Neural cell (in vitro differentiated cells): ENCODE results near the gene SGK2. TPM values are rescaled to one million over a fixed set of nuclear protein-coding genes. Genes with fewer than 3 reads are reported as not detected.

ENCODE experiments used
- H2AFZ ChIP-seq: fragments of 200-600, 300-800 bp; sonication (generic), shearing (Covaris generic); 2 replicates; pipeline ENCODE4 v1.6.0; 2014; ENCODE audit warnings: low read depth, mild to moderate bottlenecking, antibody characterized with exemption, low read length, moderate library complexity
- H3F3A ChIP-seq: fragments of 200-600 bp; shearing (Covaris generic); 2 replicates; pipeline ENCODE4 v1.6.1; 2016; ENCODE audit warnings: mild to moderate bottlenecking, moderate library complexity, mixed read lengths, antibody characterized with exemption, low read length; ENCODE audit not compliant: insufficient read depth, poor library complexity, severe bottlenecking
- H3K27ac ChIP-seq: fragments of 200-600, 300-800 bp; sonication (generic), shearing (Covaris generic); 2 replicates; pipeline ENCODE4 v1.5.1; 2014; ENCODE audit warnings: mild to moderate bottlenecking, low read length, moderate library complexity
- H3K27me3 ChIP-seq: fragments of 300-800, 200-600 bp; sonication (generic), shearing (Covaris generic); 2 replicates; pipeline ENCODE4 v1.6.0; 2014; ENCODE audit warnings: mild to moderate bottlenecking, low read depth, low read length, moderate library complexity; ENCODE audit not compliant: insufficient read depth
- H3K36me3 ChIP-seq: fragments of 300-800, 200-600 bp; sonication (generic), shearing (Covaris generic); 2 replicates; pipeline ENCODE4 v1.5.1; 2014; ENCODE audit warnings: mild to moderate bottlenecking, antibody characterized with exemption, low read length, moderate library complexity; ENCODE audit not compliant: insufficient read depth
- H3K4me2 ChIP-seq: fragments of 300-800, 200-600 bp; sonication (generic), shearing (Covaris generic); 2 replicates; pipeline ENCODE4 v1.6.0; 2014; ENCODE audit warnings: mild to moderate bottlenecking, low read length
- H3K4me3 ChIP-seq: fragments of 300-800, 200-600 bp; sonication (generic), shearing (Covaris generic); 2 replicates; pipeline ENCODE4 v1.5.1; 2014; ENCODE audit warnings: mild to moderate bottlenecking, low read length, moderate library complexity
- H3K79me2 ChIP-seq: fragments of 200-600 bp; shearing (Covaris generic); replicated peaks from 2 replicates; pipeline ENCODE4 v1.6.0; 2014; ENCODE audit warnings: mild to moderate bottlenecking, low read length, moderate library complexity; ENCODE audit not compliant: insufficient read depth
- H3K9ac ChIP-seq: fragments of 300-800, 200-600 bp; sonication (generic), shearing (Covaris generic); 2 replicates; pipeline ENCODE4 v1.6.1; 2016; ENCODE audit warnings: mild to moderate bottlenecking, low read length, mixed read lengths
- H3K9me2 ChIP-seq: fragments of 200-600 bp; shearing (Covaris generic); 2 replicates; pipeline ENCODE4 v1.6.1; 2016; ENCODE audit warnings: mild to moderate bottlenecking, low read length, mixed read lengths; ENCODE audit not compliant: insufficient read depth
- H3K9me3 ChIP-seq: fragments of 200-600, 300-800 bp; sonication (generic), shearing (Covaris generic); 2 replicates; pipeline ENCODE4 v1.6.1; 2016; ENCODE audit warnings: mild to moderate bottlenecking, mixed run types, low read length, moderate library complexity, mixed read lengths
- H4K20me1 ChIP-seq: fragments of 200-600 bp; shearing (Covaris generic); 2 replicates; pipeline ENCODE4 v1.6.1; 2016; ENCODE audit warnings: mild to moderate bottlenecking, mixed run types; ENCODE audit not compliant: insufficient read depth
- EP300 ChIP-seq: fragments of 450-650 bp; conservative IDR thresholded peaks from 2 replicates; pipeline ENCODE4 v1.6.1; 2014; ENCODE audit warnings: antibody characterized with exemption, mild to moderate bottlenecking, moderate library complexity; ENCODE audit not compliant: poor library complexity, severe bottlenecking
- EZH2 ChIP-seq: fragments of 200-600, 300-800 bp; shearing (Covaris generic), sonication (generic); IDR thresholded peaks from 2 replicates; pipeline ENCODE4 v1.6.1; 2014; ENCODE audit warnings: antibody characterized with exemption, low read length, borderline replicate concordance, mild to moderate bottlenecking; ENCODE audit not compliant: insufficient read depth, poor library complexity, severe bottlenecking
- MXI1 ChIP-seq: fragments of 450-650 bp; conservative IDR thresholded peaks from 2 replicates; pipeline ENCODE4 v1.6.1; 2014; ENCODE audit warnings: antibody characterized with exemption, mild to moderate bottlenecking; ENCODE audit not compliant: poor library complexity, severe bottlenecking
- POLR2AphosphoS5 ChIP-seq: IDR thresholded peaks from 2 replicates; pipeline ENCODE4 v1.6.1; 2012
- RAD21 ChIP-seq: fragments of 450-650 bp; conservative IDR thresholded peaks from 2 replicates; pipeline ENCODE4 v1.6.1; 2014; ENCODE audit warnings: antibody characterized with exemption, mild to moderate bottlenecking, moderate library complexity
- SMC3 ChIP-seq: fragments of 450-650 bp; conservative IDR thresholded peaks from 2 replicates; pipeline ENCODE4 v1.6.1; 2014; ENCODE audit warnings: antibody characterized with exemption, mild to moderate bottlenecking, moderate library complexity; ENCODE audit not compliant: poor library complexity
- TAF1 ChIP-seq: IDR thresholded peaks from 2 replicates; pipeline ENCODE4 v1.6.1; 2012; ENCODE audit warnings: low read depth
- polyA plus RNA-seq: library from polyadenylated mRNA; depleted of rRNA; stranded (reverse); fragments of >200 nt; gene quantifications from 2 replicates; pipeline ENCODE4 v1.2.3, GENCODE V29; 2014
- TF ChIP-seq, protein P1 (sequence below): IDR thresholded peaks from 2 replicates; pipeline ENCODE4 v1.6.1; 2012; ENCODE audit warnings: borderline replicate concordance
- TF ChIP-seq, protein P2 (sequence below): fragments of 450-650 bp; IDR thresholded peaks from 2 replicates; pipeline ENCODE4 v1.5.1; 2014; ENCODE audit warnings: antibody characterized with exemption, mild to moderate bottlenecking, moderate library complexity; ENCODE audit not compliant: poor library complexity, severe bottlenecking

SGK2 gene
- polyA plus RNA-seq, 1 donor from 2014 or later = 0.81 TPM

DNA sequence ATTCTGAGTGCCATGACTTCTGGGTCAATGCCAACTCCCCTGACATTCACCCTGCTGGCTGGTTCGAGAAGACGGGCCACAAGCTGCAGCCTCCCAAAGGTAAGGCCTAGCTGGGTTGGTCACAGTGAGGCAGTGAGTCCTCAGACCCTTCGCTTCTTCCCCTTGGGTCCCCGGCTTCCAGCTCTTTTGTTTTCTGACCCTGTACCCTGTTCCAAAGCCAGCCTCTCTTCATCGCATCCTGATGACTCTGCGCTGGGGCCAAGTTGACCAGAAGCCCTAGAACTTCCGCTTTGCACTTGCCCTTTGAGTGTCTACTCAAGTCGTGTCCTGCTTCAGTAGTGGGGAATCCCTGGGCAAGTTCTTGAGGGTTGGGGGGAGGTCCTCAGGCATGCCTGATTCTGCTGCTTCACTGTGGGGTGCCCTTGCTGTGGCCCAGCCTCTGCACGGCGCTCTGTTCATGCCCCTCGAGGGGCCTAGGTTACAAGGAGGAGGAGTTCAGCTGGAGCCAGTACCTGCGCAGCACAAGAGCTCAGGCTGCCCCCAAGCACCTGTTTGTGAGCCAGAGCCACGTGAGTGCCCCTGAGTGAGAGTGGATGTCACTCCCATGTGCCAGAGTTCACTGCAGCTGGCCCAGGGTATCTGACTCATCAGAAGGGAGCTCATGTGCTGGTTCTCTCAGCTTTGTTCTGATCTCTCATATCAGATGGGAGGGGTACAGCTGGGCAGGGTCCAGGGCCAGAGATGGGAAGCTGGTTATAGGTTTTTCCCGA, 28.3 kb upstream of the SGK2 start:
- H3K27me3 ChIP-seq = no peaks in the 10 kb centered on the region
- no peaks in the 10 kb centered on the region for H3F3A ChIP-seq
- no peaks in the 10 kb centered on the region for H3K79me2 ChIP-seq
- no peak overlapping the region for H3K4me3 ChIP-seq
- H3K9me2 ChIP-seq = no peaks in the 10 kb centered on the region
- no peaks in the 10 kb centered on the region for H3K9me3 ChIP-seq
- TF ChIP-seq RAD21 (no peak), TAF1 (no peak), SMC3 (no peak), EP300 (no peak), EZH2 (no peak), MXI1 (no peak)
- TF ChIP-seq, protein P1, sequence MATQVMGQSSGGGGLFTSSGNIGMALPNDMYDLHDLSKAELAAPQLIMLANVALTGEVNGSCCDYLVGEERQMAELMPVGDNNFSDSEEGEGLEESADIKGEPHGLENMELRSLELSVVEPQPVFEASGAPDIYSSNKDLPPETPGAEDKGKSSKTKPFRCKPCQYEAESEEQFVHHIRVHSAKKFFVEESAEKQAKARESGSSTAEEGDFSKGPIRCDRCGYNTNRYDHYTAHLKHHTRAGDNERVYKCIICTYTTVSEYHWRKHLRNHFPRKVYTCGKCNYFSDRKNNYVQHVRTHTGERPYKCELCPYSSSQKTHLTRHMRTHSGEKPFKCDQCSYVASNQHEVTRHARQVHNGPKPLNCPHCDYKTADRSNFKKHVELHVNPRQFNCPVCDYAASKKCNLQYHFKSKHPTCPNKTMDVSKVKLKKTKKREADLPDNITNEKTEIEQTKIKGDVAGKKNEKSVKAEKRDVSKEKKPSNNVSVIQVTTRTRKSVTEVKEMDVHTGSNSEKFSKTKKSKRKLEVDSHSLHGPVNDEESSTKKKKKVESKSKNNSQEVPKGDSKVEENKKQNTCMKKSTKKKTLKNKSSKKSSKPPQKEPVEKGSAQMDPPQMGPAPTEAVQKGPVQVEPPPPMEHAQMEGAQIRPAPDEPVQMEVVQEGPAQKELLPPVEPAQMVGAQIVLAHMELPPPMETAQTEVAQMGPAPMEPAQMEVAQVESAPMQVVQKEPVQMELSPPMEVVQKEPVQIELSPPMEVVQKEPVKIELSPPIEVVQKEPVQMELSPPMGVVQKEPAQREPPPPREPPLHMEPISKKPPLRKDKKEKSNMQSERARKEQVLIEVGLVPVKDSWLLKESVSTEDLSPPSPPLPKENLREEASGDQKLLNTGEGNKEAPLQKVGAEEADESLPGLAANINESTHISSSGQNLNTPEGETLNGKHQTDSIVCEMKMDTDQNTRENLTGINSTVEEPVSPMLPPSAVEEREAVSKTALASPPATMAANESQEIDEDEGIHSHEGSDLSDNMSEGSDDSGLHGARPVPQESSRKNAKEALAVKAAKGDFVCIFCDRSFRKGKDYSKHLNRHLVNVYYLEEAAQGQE = no peak
- TF ChIP-seq, protein P2, sequence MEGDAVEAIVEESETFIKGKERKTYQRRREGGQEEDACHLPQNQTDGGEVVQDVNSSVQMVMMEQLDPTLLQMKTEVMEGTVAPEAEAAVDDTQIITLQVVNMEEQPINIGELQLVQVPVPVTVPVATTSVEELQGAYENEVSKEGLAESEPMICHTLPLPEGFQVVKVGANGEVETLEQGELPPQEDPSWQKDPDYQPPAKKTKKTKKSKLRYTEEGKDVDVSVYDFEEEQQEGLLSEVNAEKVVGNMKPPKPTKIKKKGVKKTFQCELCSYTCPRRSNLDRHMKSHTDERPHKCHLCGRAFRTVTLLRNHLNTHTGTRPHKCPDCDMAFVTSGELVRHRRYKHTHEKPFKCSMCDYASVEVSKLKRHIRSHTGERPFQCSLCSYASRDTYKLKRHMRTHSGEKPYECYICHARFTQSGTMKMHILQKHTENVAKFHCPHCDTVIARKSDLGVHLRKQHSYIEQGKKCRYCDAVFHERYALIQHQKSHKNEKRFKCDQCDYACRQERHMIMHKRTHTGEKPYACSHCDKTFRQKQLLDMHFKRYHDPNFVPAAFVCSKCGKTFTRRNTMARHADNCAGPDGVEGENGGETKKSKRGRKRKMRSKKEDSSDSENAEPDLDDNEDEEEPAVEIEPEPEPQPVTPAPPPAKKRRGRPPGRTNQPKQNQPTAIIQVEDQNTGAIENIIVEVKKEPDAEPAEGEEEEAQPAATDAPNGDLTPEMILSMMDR = no peak
- H3K4me2 ChIP-seq = no peak overlapping the region
- no peak overlapping the region for H3K9ac ChIP-seq
- H2AFZ ChIP-seq = no peak overlapping the region
- H4K20me1 ChIP-seq = no peaks in the 10 kb centered on the region
- H3K27ac ChIP-seq = no peak overlapping the region
- no peaks in the 10 kb centered on the region for H3K36me3 ChIP-seq

GRCh38 chr20:43531091-43531443, 27.8 kb upstream of the SGK2 start:
- H3K9me2 ChIP-seq = no peaks in the 10 kb centered on the region
- no peak overlapping the region for H3K9ac ChIP-seq
- H3K4me3 ChIP-seq = no peak overlapping the region
- no peaks in the 10 kb centered on the region for H3K27me3 ChIP-seq
- H3K27ac ChIP-seq = no peak overlapping the region
- no peaks in the 10 kb centered on the region for H3K79me2 ChIP-seq
- TF ChIP-seq, protein P2 = no peak
- TF ChIP-seq EZH2 = no peak
- no peak for TF ChIP-seq MXI1
- TF ChIP-seq SMC3 = no peak
- TF ChIP-seq, protein P1 = no peak
- TF ChIP-seq POLR2AphosphoS5 = no peak
- no peak for TF ChIP-seq EP300
- no peak for TF ChIP-seq TAF1
- no peak for TF ChIP-seq RAD21
- H4K20me1 ChIP-seq = no peaks in the 10 kb centered on the region
- no peaks in the 10 kb centered on the region for H3F3A ChIP-seq
- no peaks in the 10 kb centered on the region for H3K9me3 ChIP-seq
- no peaks in the 10 kb centered on the region for H3K36me3 ChIP-seq
- H2AFZ ChIP-seq = no peak overlapping the region
- H3K4me2 ChIP-seq = no peak overlapping the region
